AG04450 (cell line): Measurements from ENCODE around the gene MYH14. TPM values are rescaled to one million over a fixed set of nuclear protein-coding genes. Genes with fewer than 3 reads are reported as not detected.
A peak's percentile ranks its signal among the peaks of the same experiment; 100 is the strongest.

Source experiments
- CTCF ChIA-PET: fragments of 300-600, 350-600 bp; formaldehyde crosslinking; extraction: SDS; loops from one replicate; lab custom pipeline; 2022; ENCODE audit warnings: antibody characterized with exemption, inconsistent platforms; lab: Charles Lee
- POLR2A ChIA-PET: fragments of 350-600 bp; formaldehyde crosslinking; extraction: SDS; loops from one replicate; lab custom pipeline; 2021; ENCODE audit warnings: antibody characterized with exemption, inconsistent platforms; lab: Yijun Ruan, JAX
- DNase-seq: peaks from one replicate; pipeline ENCODE4 v3.0.0-alpha.2; 2011; ENCODE audit warnings: low read depth, low spot score
- H3K27ac ChIP-seq: one replicate; pipeline ENCODE4 v1.5.1; 2012; ENCODE audit warnings: low read depth, low read length, control low read depth
- H3K27me3 ChIP-seq: one replicate; pipeline ENCODE4 v1.6.0; 2012; ENCODE audit warnings: low read length; ENCODE audit not compliant: control insufficient read depth, insufficient read depth
- H3K4me3 ChIP-seq: 2 replicates; pipeline ENCODE4 v1.5.1; 2011; ENCODE audit warnings: mild to moderate bottlenecking, low read depth, low read length, control low read depth
- H3K9me3 ChIP-seq: 2 replicates; pipeline ENCODE4 v1.5.1; 2012; ENCODE audit warnings: low read length; ENCODE audit not compliant: control insufficient read depth, insufficient read depth
- polyA plus RNA-seq: library from polyadenylated mRNA; depleted of rRNA; stranded (reverse); fragments of >200 nt; gene quantifications from 2 replicates; pipeline ENCODE4 v1.2.3, GENCODE V29; 2011
- TF ChIP-seq, protein P1 (sequence below): IDR thresholded peaks from 2 replicates; pipeline ENCODE4 v1.5.1; 2011; ENCODE audit warnings: low read depth, low read length, control low read depth, inconsistent platforms

MYH14 gene
- polyA plus RNA-seq, 1 experiment = not detected

DNA sequence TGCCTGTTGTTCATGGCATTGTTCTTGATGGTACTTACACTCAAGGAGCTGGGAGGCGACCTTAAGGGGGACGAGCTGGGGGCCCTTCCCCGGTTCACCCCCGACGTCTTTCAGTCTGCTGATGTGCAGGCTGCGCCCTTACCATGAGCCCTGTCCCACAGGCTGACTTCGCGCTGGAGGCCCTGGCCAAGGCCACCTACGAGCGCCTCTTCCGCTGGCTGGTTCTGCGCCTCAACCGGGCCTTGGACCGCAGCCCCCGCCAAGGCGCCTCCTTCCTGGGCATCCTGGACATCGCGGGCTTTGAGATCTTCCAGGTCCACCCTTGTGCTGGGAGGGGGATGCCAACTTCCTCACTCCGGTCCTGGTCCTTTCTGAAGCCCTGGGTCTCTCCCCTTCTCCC lies 45.4 kb downstream of the MYH14 start:
- Histone ChIP-seq H3K4me3 (no peak overlapping the region), H3K27me3 (peaks cover 3% of the 10 kb centered on the region), H3K9me3 (peaks cover 40% of the 10 kb centered on the region), H3K27ac (no peak overlapping the region)
- ChIA-PET POLR2A (no interaction called here), CTCF (no interaction called here)
- no peak for DNase-seq
- TF ChIP-seq, protein P1, sequence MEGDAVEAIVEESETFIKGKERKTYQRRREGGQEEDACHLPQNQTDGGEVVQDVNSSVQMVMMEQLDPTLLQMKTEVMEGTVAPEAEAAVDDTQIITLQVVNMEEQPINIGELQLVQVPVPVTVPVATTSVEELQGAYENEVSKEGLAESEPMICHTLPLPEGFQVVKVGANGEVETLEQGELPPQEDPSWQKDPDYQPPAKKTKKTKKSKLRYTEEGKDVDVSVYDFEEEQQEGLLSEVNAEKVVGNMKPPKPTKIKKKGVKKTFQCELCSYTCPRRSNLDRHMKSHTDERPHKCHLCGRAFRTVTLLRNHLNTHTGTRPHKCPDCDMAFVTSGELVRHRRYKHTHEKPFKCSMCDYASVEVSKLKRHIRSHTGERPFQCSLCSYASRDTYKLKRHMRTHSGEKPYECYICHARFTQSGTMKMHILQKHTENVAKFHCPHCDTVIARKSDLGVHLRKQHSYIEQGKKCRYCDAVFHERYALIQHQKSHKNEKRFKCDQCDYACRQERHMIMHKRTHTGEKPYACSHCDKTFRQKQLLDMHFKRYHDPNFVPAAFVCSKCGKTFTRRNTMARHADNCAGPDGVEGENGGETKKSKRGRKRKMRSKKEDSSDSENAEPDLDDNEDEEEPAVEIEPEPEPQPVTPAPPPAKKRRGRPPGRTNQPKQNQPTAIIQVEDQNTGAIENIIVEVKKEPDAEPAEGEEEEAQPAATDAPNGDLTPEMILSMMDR = no peak

DNA sequence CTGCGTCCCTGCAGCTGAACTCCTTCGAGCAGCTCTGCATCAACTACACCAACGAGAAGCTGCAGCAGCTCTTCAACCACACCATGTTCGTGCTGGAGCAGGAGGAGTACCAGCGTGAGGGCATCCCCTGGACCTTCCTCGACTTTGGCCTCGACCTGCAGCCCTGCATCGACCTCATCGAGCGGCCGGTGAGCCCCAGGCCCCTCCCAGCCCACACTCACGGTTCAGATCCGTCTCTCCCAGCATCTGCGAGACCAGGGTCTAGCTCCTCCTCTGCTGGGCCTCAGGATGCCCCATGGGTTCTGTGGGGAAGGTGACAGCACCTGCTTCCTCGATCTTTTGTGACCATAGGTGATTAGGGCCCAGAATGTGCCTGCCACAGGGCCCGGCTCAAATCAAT lies 46.2 kb downstream of the MYH14 start:
- CTCF ChIA-PET = no interaction called here
- peaks cover 37% of the 10 kb centered on the region for H3K9me3 ChIP-seq
- DNase-seq = no peak
- POLR2A ChIA-PET = no interaction called here
- no peak overlapping the region for H3K27ac ChIP-seq
- peaks cover 3% of the 10 kb centered on the region for H3K27me3 ChIP-seq
- H3K4me3 ChIP-seq = no peak overlapping the region
- TF ChIP-seq, protein P1 = no peak

DNA sequence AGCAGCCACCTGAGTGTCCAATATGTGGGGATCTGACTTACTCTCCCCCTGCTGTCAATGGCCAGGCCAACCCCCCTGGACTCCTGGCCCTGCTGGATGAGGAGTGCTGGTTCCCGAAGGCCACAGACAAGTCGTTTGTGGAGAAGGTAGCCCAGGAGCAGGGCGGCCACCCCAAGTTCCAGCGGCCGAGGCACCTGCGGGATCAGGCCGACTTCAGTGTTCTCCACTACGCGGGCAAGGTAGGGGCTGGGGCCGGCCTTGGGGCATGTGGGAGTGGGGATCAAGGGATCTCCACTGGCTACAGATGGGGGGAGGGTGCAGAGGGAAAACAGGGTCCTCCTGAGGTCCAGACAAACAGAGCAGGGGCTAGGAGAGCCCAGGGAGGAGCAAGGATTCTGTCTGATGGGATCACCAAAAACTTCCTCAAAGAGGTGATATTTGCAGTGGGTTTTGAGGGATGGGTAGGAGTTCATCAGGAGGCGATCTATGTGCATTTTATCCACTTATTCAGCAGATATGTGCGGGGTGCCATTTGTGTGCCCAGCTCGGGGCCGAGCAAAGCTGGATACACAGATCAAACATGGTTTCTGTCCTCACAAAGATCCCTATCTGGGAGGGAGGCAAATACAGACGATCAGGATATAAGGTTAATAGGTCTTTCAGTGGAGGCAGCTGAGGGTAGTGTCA lies 47.2 kb downstream of the MYH14 start:
- Histone ChIP-seq H3K27ac (no peak overlapping the region), H3K9me3 (peaks cover 37% of the 10 kb centered on the region), H3K27me3 (no peaks in the 10 kb centered on the region), H3K4me3 (no peak overlapping the region)
- TF ChIP-seq, protein P1 = no peak
- no peak for DNase-seq
- CTCF ChIA-PET = no interaction called here
- POLR2A ChIA-PET = no interaction called here

DNA sequence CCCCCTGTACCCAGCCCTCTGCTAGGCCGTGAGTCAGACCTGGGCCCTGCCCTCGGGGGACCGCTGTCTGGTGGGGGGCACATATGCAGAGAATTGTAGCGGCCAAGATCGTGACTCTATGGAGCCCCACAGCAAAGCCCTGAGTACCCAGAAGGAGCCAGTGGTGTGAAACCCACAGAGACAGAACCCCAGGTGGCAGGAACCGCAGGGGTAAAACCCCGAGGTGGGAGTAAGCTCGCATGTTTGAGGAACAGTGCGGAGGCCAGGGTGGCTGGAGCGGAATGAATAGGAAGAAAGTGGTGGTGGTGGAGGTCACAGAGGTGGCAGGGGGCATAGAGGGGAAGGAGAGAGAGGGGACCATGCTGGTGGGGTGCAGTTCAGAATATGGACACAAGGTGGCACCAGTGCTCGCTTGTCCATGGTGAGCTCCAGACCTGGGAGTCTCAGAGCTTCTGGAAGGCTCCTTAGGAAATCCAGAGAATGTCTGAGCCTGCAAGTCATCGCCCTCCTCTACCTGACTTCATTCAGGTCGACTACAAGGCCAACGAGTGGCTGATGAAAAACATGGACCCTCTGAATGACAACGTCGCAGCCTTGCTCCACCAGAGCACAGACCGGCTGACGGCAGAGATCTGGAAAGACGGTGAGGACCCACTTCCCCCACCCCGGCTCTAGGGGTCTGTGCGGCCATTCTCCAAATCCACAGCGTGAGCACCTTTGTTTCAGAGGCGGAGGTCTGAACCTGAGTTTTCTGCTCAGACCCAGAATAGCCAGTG lies 48.9 kb downstream of the MYH14 start:
- Histone ChIP-seq H3K27me3 (no peaks in the 10 kb centered on the region), H3K4me3 (no peak overlapping the region), H3K9me3 (peaks cover 49% of the 10 kb centered on the region), H3K27ac (no peak overlapping the region)
- TF ChIP-seq, protein P1 = peak; percentile 57
- DNase-seq = no peak
- CTCF ChIA-PET = no interaction called here
- POLR2A ChIA-PET = no interaction called here

DNA sequence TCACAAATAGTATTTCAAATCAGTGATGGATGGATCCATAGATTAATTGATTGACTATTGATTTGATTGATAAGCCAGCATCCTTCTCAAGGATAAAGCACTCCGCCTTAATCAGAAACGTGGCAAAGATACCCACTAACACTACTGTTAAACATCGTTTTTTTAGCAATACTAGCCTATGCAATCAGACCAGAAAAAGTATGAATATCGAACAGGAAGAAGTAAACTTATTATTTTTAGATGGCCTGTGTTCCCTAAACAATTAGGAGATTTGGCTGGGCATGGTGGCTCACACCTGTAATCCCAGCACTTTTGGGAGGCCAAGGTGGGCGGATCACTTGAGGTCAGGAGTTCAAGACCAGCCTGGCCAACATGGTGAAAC lies 49.5 kb downstream of the MYH14 start:
- no peak for DNase-seq
- H3K27ac ChIP-seq = no peak overlapping the region
- TF ChIP-seq, protein P1 = no peak
- H3K9me3 ChIP-seq = peaks cover 50% of the 10 kb centered on the region
- ChIA-PET POLR2A (no interaction called here), CTCF (no interaction called here)
- H3K4me3 ChIP-seq = no peak overlapping the region
- no peaks in the 10 kb centered on the region for H3K27me3 ChIP-seq
